Measurements from ENCODE around the gene BFSP2.
A peak's percentile ranks its signal among the peaks of the same experiment; 100 is the strongest.

BFSP2 gene

DNA sequence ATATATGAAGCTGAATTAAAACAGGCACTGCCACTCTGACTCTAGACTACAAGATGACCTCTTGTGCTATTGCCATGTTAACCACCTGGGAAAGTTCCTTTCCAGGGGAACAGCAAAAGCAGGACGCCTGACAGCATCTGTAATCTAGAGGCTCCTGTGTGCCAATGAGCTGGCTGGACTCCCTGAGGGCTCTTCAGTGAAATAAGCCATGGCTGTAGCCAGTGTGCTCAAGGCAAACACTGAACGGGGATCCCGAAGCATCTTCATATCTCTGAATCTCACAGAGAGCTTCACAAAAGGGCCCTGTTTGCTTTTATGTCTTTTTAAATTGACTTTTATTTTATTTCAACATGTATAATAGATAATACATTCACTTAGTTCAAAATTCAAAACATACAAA lies 57.2 kb downstream of the BFSP2 start:
- H3K4me1 ChIP-seq = peaks cover 0 to 13% (median 8%) of the 10 kb centered on the region in 10 experiments; a peak in 12 of 20 replicates
- H4K20me1 ChIP-seq = no peaks in the 10 kb centered on the region
- no peak overlapping the region for H3K27ac ChIP-seq
- no peak overlapping the region for H3K4me2 ChIP-seq
- H3K27me3 ChIP-seq = peaks cover 0 to 4% (median 0%) of the 10 kb centered on the region in 11 experiments; a peak in 1 of 22 replicates
- H3K4me3 ChIP-seq = no peak overlapping the region
- no peaks in the 10 kb centered on the region for H3K36me3 ChIP-seq
- no peaks in the 10 kb centered on the region for H3K9me3 ChIP-seq (replicated peaks in 1 of 11)
- no peak overlapping the region for H3K9ac ChIP-seq
- TF ChIP-seq Cebpa-rat (IDR thresholded peaks at IDR 0.05) = no peak

DNA sequence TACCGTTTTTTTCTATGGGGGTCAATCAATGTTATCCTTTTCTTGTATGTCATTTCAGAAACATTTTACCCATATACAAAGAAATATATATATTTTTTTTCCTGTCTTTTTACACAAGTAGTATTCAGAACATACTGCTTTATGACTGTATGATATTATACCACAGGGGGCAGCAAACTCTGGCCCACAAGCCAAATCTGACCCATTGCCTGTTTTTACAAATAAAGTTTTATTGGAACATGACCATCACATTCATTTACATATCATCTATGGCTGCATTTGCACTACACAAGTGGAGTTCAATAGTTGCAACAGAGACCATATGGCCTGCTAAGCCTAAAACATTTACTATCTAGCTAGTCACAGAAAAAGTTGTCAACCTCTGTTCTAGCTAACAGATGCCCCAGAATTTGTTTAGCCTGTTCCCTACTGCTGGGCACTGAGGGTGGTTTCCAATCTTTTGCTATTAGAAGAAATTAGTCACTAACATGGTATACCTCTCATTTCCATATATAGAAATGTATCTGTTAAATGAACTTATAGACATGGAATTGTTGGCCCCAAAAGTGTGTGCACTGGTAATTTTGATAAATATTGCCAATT lies 57.7 kb downstream of the BFSP2 start:
- no peaks in the 10 kb centered on the region for H3K36me3 ChIP-seq
- no peaks in the 10 kb centered on the region for H3K9me3 ChIP-seq (replicated peaks in 1 of 11)
- H3K27me3 ChIP-seq = peaks cover 0 to 4% (median 0%) of the 10 kb centered on the region in 11 experiments; a peak in 1 of 22 replicates
- H3K27ac ChIP-seq = no peak overlapping the region
- peaks cover 0 to 13% (median 8%) of the 10 kb centered on the region in 10 experiments; a peak in 12 of 20 replicates for H3K4me1 ChIP-seq
- no peak for TF ChIP-seq Cebpa-rat (IDR thresholded peaks at IDR 0.05)
- H3K9ac ChIP-seq = no peak overlapping the region
- no peak overlapping the region for H3K4me3 ChIP-seq
- H3K4me2 ChIP-seq = no peak overlapping the region
- no peaks in the 10 kb centered on the region for H4K20me1 ChIP-seq

DNA sequence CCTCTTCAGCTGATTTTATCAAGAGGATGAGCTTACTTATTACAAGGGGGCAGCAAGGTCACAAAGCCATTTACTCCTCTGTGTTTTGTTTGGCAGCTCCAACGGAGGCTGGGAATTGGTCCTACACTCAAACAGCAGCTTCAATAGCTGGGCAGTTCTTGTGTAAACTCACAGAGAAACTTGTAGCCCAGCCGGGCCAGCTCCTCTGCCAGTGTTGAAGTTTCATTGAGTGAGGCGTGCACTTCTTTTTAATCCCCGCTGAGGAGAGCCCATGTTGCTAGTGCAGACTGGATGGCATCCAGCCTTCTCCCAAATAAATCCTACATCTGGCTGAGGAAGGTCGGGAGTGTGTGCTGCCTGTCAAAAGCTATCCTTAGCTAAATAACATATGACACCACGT lies 59.5 kb downstream of the BFSP2 start:
- no peak for TF ChIP-seq Cebpa-rat (IDR thresholded peaks at IDR 0.05)
- peaks cover 13 to 28% (median 22%) of the 10 kb centered on the region in 10 experiments for H3K4me1 ChIP-seq
- no peak overlapping the region for H3K4me2 ChIP-seq
- H3K36me3 ChIP-seq = no peaks in the 10 kb centered on the region
- no peaks in the 10 kb centered on the region for H3K9me3 ChIP-seq (replicated peaks in 1 of 11)
- H4K20me1 ChIP-seq = no peaks in the 10 kb centered on the region
- no peak overlapping the region for H3K9ac ChIP-seq
- no peak overlapping the region for H3K4me3 ChIP-seq
- no peak overlapping the region for H3K27ac ChIP-seq
- no peaks in the 10 kb centered on the region for H3K27me3 ChIP-seq

DNA sequence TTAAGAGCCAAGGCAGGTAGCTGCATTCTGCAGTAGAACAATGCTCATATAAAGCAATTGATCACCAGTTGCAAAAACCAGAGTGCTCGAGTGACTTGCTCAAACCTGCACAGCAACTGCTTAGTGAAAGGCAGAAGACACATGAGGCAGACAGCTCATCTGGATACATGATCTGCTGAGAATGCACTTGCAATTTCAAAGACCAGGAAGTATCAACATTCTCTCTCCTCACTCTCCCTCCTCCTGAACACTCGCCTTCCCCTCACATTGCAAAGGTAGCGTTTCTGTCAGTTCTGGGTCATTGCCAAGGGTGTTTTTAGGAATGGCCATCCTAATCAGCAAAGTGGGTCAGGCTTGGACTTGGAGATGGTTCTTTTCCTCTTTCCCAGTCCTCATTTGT lies 61.0 kb downstream of the BFSP2 start:
- H3K9me3 ChIP-seq (replicated peaks in 1 of 11) = no peaks in the 10 kb centered on the region
- no peaks in the 10 kb centered on the region for H3K36me3 ChIP-seq
- no peaks in the 10 kb centered on the region for H4K20me1 ChIP-seq
- no peak overlapping the region for H3K4me3 ChIP-seq
- no peaks in the 10 kb centered on the region for H3K27me3 ChIP-seq
- peak overlapping the region in 8 of 11 experiments; percentile 0 to 43 (median 32); a peak in 10 of 22 replicates for H3K4me2 ChIP-seq
- H3K4me1 ChIP-seq = peaks cover 23 to 42% (median 34%) of the 10 kb centered on the region in 10 experiments
- H3K9ac ChIP-seq = no peak overlapping the region
- no peak for TF ChIP-seq Cebpa-rat (IDR thresholded peaks at IDR 0.05)
- H3K27ac ChIP-seq = no peak overlapping the region

DNA sequence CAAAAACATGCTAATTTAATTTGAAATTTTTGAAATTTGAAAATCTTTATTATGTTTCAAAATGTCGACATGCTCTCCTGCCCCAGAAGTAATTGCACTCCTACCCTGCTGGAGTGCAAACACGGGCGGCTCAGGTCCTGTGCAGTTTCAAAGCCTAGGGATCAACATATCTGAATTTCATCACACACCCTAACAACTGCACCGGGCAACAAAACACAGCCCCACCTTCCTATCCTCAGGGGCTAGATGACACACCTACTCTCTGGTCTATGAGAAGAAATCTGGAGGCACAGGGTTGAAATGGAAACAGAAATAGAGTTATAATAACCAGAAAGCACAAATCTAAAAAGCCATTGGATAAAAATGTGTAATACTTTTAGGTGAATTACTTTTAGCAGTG lies 61.4 kb downstream of the BFSP2 start:
- H3K4me2 ChIP-seq = no peak overlapping the region
- peaks cover 28 to 46% (median 38%) of the 10 kb centered on the region in 10 experiments for H3K4me1 ChIP-seq
- H3K27ac ChIP-seq = no peak overlapping the region
- H3K4me3 ChIP-seq = no peak overlapping the region
- H3K9ac ChIP-seq = no peak overlapping the region
- no peaks in the 10 kb centered on the region for H4K20me1 ChIP-seq
- no peaks in the 10 kb centered on the region for H3K27me3 ChIP-seq
- no peaks in the 10 kb centered on the region for H3K36me3 ChIP-seq
- no peak for TF ChIP-seq Cebpa-rat (IDR thresholded peaks at IDR 0.05)
- no peaks in the 10 kb centered on the region for H3K9me3 ChIP-seq (replicated peaks in 1 of 11)

DNA sequence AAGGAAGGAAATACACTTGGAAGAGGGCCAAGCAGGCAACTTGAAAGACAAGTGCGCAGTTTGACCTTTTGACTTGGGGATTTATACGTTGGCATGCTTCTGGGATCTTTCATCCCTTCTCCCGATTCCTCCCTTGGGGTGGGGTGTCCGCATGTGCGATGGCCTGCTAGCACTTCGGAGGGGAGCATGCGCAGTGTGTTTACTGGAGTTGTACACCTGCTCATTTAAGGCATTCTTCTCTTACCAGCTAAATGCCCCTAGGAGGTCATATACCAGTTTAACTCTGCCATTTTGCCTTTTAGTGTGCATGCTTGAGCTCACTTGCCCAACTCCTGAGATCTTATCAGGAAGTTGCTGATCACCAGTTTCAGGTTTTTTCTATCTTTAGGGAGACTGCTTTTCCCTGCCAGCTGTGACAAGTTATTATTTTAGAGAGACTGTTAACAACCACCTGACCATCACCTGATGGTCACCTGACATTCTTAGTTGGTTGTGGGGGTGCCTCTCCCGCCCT lies 63.5 kb downstream of the BFSP2 start:
- H4K20me1 ChIP-seq = no peaks in the 10 kb centered on the region
- no peaks in the 10 kb centered on the region for H3K9me3 ChIP-seq (replicated peaks in 1 of 11)
- H3K4me3 ChIP-seq = no peak overlapping the region
- H3K36me3 ChIP-seq = no peaks in the 10 kb centered on the region
- no peak overlapping the region for H3K9ac ChIP-seq
- H3K4me1 ChIP-seq = peaks cover 41 to 67% (median 54%) of the 10 kb centered on the region in 10 experiments
- no peak for TF ChIP-seq Cebpa-rat (IDR thresholded peaks at IDR 0.05)
- H3K4me2 ChIP-seq = peak overlapping the region; percentile 28 to 76 (median 58)
- no peaks in the 10 kb centered on the region for H3K27me3 ChIP-seq
- no peak overlapping the region for H3K27ac ChIP-seq

DNA sequence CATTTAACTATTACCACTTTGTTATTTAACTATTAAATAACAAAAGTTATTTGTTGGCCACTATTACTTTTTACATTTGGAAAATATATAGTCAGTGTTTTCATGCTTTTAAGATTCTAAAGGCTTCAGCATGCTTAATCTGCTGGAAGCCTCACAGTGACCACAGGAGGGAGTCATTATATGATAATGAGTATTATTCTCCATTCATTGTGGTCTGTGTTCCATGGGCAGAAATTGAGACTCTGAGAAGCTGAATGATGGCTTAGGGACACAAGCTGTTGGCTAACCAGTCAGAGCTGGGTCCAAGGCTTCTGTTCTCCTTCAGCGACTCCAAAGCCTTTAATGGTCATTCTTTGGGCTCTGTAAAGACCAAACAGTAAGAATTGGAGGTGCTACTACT lies 64.7 kb downstream of the BFSP2 start:
- no peak for TF ChIP-seq Cebpa-rat (IDR thresholded peaks at IDR 0.05)
- Histone ChIP-seq H3K9me3 (replicated peaks in 1 of 11) (no peaks in the 10 kb centered on the region), H3K36me3 (no peaks in the 10 kb centered on the region), H3K4me1 (peaks cover 41 to 75% (median 57%) of the 10 kb centered on the region in 10 experiments), H3K4me3 (no peak overlapping the region), H3K27me3 (no peaks in the 10 kb centered on the region), H4K20me1 (no peaks in the 10 kb centered on the region), H3K4me2 (peak overlapping the region in 8 of 11 experiments; percentile 1 to 72 (median 20); a peak in 12 of 22 replicates), H3K9ac (no peak overlapping the region), H3K27ac (no peak overlapping the region)

DNA sequence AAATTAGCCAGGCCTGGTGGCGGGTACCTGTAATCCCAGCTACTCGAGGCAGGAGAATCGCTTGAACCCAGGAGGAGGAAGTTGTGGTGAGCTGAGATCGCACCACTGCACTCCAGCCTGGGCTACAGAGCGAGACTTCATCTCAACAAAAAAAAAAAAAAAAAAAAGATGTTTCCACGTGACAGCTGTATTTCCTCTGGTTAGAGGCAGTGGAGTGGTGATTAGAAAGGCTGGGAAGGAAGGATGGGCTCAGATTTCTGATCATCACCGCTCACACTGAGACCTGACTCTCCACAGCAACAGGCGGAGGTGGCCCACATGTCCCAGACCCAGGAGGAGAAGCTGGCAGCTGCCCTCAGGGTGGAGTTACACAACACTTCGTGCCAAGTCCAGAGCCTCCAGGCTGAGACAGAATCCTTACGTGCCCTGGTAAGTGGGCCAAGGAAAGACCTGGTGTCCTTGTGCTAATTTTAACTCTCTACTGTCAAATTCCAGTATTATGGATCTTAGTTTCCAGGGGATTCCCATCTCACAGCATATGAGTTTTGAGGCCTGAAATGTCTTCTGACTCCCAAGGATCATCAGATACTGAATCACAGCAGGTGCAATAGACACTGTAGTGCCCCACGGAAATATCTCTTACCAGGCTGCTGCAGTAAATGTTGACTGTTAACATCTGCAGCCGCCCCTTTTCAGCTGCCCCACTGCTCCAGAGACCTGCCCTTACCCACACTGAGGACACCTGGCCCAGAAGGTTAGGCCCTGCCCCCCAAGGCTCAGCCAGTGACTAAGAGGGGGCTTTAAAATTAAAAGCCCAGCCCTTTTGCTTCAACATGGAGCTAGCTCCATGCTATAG lies 66.9 kb downstream of the BFSP2 start:
- peak in 1 of 11 experiments; percentile 31; a peak in 1 of 22 replicates for TF ChIP-seq Cebpa-rat (IDR thresholded peaks at IDR 0.05)
- Histone ChIP-seq H3K9ac (peak overlapping the region in 3 of 11 experiments; percentile 2 to 5 (median 4); a peak in 2 of 22 replicates), H3K4me3 (no peak overlapping the region), H3K4me2 (peak overlapping the region; percentile 71 to 80 (median 75)), H3K4me1 (peaks cover 37 to 64% (median 51%) of the 10 kb centered on the region in 10 experiments), H3K27me3 (no peaks in the 10 kb centered on the region), H3K36me3 (no peaks in the 10 kb centered on the region), H4K20me1 (no peaks in the 10 kb centered on the region), H3K9me3 (replicated peaks in 1 of 11) (no peaks in the 10 kb centered on the region), H3K27ac (peak overlapping the region in 9 of 11 experiments; percentile 1 to 54 (median 32); a peak in 12 of 22 replicates)

DNA sequence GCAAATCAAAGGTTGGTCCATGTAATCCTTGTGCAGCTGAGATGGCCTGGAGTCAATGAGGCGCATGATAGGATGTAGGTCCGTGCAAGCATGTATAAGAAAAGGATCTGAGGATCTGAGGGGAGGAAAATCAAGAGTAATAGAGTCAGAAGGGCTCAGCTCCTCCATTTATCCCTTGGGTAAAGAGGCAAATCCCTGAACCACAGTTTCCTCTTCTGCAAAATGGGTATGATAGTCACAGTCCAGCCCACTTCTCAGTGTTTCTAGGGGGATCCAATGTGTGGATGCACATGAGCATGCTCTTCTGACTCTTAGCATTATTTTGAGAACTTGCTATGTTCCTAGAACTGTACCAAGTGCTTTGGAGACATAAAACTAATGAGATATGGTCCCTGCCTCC lies 67.9 kb downstream of the BFSP2 start:
- Histone ChIP-seq H3K4me3 (no peak overlapping the region), H3K27ac (no peak overlapping the region), H3K4me1 (peaks cover 37 to 63% (median 50%) of the 10 kb centered on the region in 10 experiments), H3K4me2 (peak overlapping the region in 7 of 11 experiments; percentile 14 to 77 (median 74); a peak in 8 of 22 replicates), H3K27me3 (no peaks in the 10 kb centered on the region), H3K9me3 (replicated peaks in 1 of 11) (no peaks in the 10 kb centered on the region), H3K36me3 (no peaks in the 10 kb centered on the region), H3K9ac (no peak overlapping the region), H4K20me1 (no peaks in the 10 kb centered on the region)
- TF ChIP-seq Cebpa-rat (IDR thresholded peaks at IDR 0.05) = no peak

Data from BLaER1 treated with 17β-estradiol and CSF1 and Interleukin-3, amounts not matched to agents 10 nM and 100 nM (cell line).